CD14-positive monocyte (primary cell): Measurements from ENCODE around the gene AGPAT2. TPM values are rescaled to one million over a fixed set of nuclear protein-coding genes. Genes with fewer than 3 reads are reported as not detected.

Experiments used
- DNase-seq, 3 donors: peaks; one replicate each; pipeline ENCODE4 v3.0.0-alpha.2; 2011 to 2022
- H2AFZ ChIP-seq: 2 replicates; pipeline ENCODE4 v1.6.0; 2012; ENCODE audit warnings: mild to moderate bottlenecking, low read depth, low read length, inconsistent platforms; ENCODE audit not compliant: insufficient read depth, poor library complexity, severe bottlenecking
- H3K27ac ChIP-seq, 2 donors: 1 replicate in 1 of 2; 2 replicates in 1 of 2; pipeline ENCODE4 v1.5.1; 2012 to 2013; ENCODE audit warnings: low read length in 2 of 2, control low read depth in 1 of 2, inconsistent platforms in 1 of 2, low read depth in 1 of 2, mild to moderate bottlenecking in 1 of 2
- H3K27me3 ChIP-seq, 2 donors: one replicate each; pipeline versions ENCODE4 v1.6.0 to v1.6.1; 2011 to 2013; ENCODE audit warnings: low read length in 2 of 2; ENCODE audit not compliant: control insufficient read depth in 2 of 2, insufficient read depth in 2 of 2
- H3K36me3 ChIP-seq, 2 donors: replicated peaks in 1 of 2; 1 replicate in 1 of 2; 2 replicates in 1 of 2; pipeline versions ENCODE4 v1.5.1 to v1.6.1; 2012 to 2013; ENCODE audit warnings: low read length in 2 of 2, control low read depth in 1 of 2, inconsistent platforms in 1 of 2, mild to moderate bottlenecking in 1 of 2; ENCODE audit not compliant: insufficient read depth in 2 of 2, control insufficient read depth in 1 of 2
- H3K4me1 ChIP-seq, 2 donors: 1 replicate in 1 of 2; 2 replicates in 1 of 2; pipeline versions ENCODE4 v1.5.1 to v1.6.1; 2012 to 2013; ENCODE audit warnings: low read length in 2 of 2, control low read depth in 1 of 2, inconsistent platforms in 1 of 2, mild to moderate bottlenecking in 1 of 2, moderate library complexity in 1 of 2; ENCODE audit not compliant: insufficient read depth in 2 of 2, control insufficient read depth in 1 of 2
- H3K4me2 ChIP-seq: replicated peaks from 2 replicates; pipeline ENCODE3; 2012; ENCODE audit warnings: low read length, moderate library complexity, mild to moderate bottlenecking; ENCODE audit not compliant: poor library complexity, severe bottlenecking; ENCODE audit errors: extremely low read depth
- H3K4me3 ChIP-seq, 3 experiments: fragments of 200-600 bp in 1 of 3; sonication (generic) in 1 of 3; replicated peaks in 1 of 3; 1 replicate in 2 of 3; 2 replicates in 1 of 3; pipeline ENCODE4 v1.5.1; 2011 to 2013; ENCODE audit warnings: low read length in 3 of 3, mild to moderate bottlenecking in 3 of 3, control low read depth in 2 of 3, low read depth in 2 of 3, inconsistent platforms in 1 of 3, moderate library complexity in 1 of 3
- H3K79me2 ChIP-seq: 2 replicates; pipeline ENCODE4 v1.6.0; 2012; ENCODE audit warnings: mild to moderate bottlenecking, control low read depth, inconsistent platforms, low read length, moderate library complexity; ENCODE audit not compliant: insufficient read depth
- H3K9ac ChIP-seq: 2 replicates; pipeline ENCODE4 v1.6.0; 2017; ENCODE audit warnings: low read length, mild to moderate bottlenecking; ENCODE audit not compliant: insufficient read depth, poor library complexity, severe bottlenecking
- H3K9me3 ChIP-seq, 2 donors: replicated peaks in 1 of 2; 1 replicate in 1 of 2; 2 replicates in 1 of 2; pipeline versions ENCODE4 v1.5.1 to v1.6.1; 2012 to 2013; ENCODE audit warnings: low read length in 2 of 2, control low read depth in 1 of 2; ENCODE audit not compliant: control insufficient read depth in 1 of 2, insufficient read depth in 1 of 2
- H4K20me1 ChIP-seq: 2 replicates; pipeline ENCODE4 v1.6.0; 2012; ENCODE audit warnings: mild to moderate bottlenecking, low read length, control low read depth, moderate library complexity; ENCODE audit not compliant: insufficient read depth
- H3K27ac Mint-ChIP-seq, 7 donors: one replicate each; pipeline ENCODE4 v1.8.0; 2020; ENCODE audit warnings: mild to moderate bottlenecking in 7 of 7, mixed read lengths in 7 of 7, moderate library complexity in 6 of 7, inconsistent platforms in 2 of 7
- H3K27me3 Mint-ChIP-seq, 3 donors: one replicate each; pipeline ENCODE4 v1.8.0; 2021 to 2022; ENCODE audit warnings: low read depth in 3 of 3, mild to moderate bottlenecking in 3 of 3, mixed read lengths in 3 of 3, moderate library complexity in 3 of 3, inconsistent platforms in 1 of 3
- H3K36me3 Mint-ChIP-seq, 2 donors: one replicate each; pipeline ENCODE4 v1.8.0; 2020; ENCODE audit warnings: mixed read lengths in 2 of 2, inconsistent platforms in 1 of 2, mild to moderate bottlenecking in 1 of 2
- H3K4me1 Mint-ChIP-seq: one replicate; pipeline ENCODE4 v1.8.0; 2020; ENCODE audit warnings: mild to moderate bottlenecking, mixed read lengths
- H3K4me3 Mint-ChIP-seq, 2 donors: one replicate each; pipeline ENCODE4 v1.8.0; 2020; ENCODE audit warnings: mild to moderate bottlenecking in 2 of 2, mixed read lengths in 2 of 2, moderate library complexity in 1 of 2
- H3K9me3 Mint-ChIP-seq, 7 donors: one replicate each; pipeline ENCODE4 v1.8.0; 2020 to 2022; ENCODE audit warnings: mixed read lengths in 7 of 7, mild to moderate bottlenecking in 6 of 7, moderate library complexity in 6 of 7, inconsistent platforms in 2 of 7
- WGBS: methylation state at CpG from one replicate; pipeline ENCODE4 v1.1.5; 2013; ENCODE audit warnings: missing lambda C conversion rate; ENCODE audit not compliant: insufficient coverage; 5-methylcytosine and 5-hydroxymethylcytosine counted together
- intact Hi-C, 2 donors: fragments of 100-400 bp; cut with micrococcal nuclease; formaldehyde crosslinking; loops; one replicate each; pipeline versions ENCODE4 v1.15.0 to v1.15.1; 2023
- polyA plus RNA-seq, 3 donors: library from polyadenylated mRNA; depleted of rRNA in 1 of 3; unstranded in 2 of 3; stranded (reverse) in 1 of 3; fragments of 300-500 nt in 2 of 3; fragments of >200 nt in 1 of 3; fragmentation: Illumina TruSeq in 2 of 3; gene quantifications; 1 replicate in 2 of 3; 2 replicates in 1 of 3; pipeline ENCODE4 v1.2.3, GENCODE V29; 2012 to 2021
- TF ChIP-seq, protein P1 (sequence below): fragments of 200-600 bp; IDR thresholded peaks from one replicate; pipeline ENCODE4 v1.8.0; 2022; ENCODE audit warnings: antibody characterized with exemption, mild to moderate bottlenecking

Gene AGPAT2
- polyA plus RNA-seq, 3 donors, result 80.1 to 139 (median 116) TPM

DNA sequence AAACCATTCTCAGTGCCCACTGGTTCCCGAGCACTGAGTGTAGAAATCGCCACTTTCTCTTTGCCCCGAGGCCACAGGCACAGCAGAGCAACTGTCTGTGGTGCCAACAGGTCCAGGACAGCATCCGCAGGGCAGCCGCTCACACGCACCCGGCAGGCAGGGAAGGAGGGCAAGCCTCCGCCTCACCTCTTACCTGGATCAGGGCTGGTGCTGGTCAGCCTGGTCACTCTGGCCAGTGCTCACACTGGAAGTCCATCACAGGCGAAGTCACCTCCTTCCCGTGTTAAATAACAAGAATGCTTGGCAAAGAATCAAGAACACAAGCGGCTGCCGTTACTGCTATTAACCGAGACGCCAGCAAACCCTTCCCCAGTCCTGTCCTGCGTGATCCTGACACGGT lies 38.9 kb upstream of the AGPAT2 start:
- peaks cover 35% of the 10 kb centered on the region for H3K4me1 Mint-ChIP-seq
- Histone ChIP-seq H3K4me3 (peak overlapping the region in 1 of 3 experiments; percentile 89), H3K27ac (peak overlapping the region in 1 of 2 donors; percentile 87), H3K9ac (peak overlapping the region; percentile 5), H4K20me1 (peaks cover 68% of the 10 kb centered on the region), H3K9me3 (no peaks in the 10 kb centered on the region), H3K79me2 (peaks cover 58% of the 10 kb centered on the region), H2AFZ (no peak overlapping the region), H3K4me1 (peaks cover 26 to 38% of the 10 kb centered on the region in 2 donors), H3K27me3 (peaks cover 0 to 9% of the 10 kb centered on the region in 2 donors), H3K36me3 (peaks cover 43 to 48% of the 10 kb centered on the region in 2 donors), H3K4me2 (peak overlapping the region; percentile 85)
- intact Hi-C loops, result loop anchor here (5.0 to 10.0 kb wide), 2 partner anchors 39 to 241 kb away; partner anchors contain the start of genes AGPAT2 (in 2 of the 2) and SEC16A (in 1 of the 2)
- WGBS, result 84% methylated on average over 16 of the region's 16 CpGs
- peaks cover 30 to 44% of the 10 kb centered on the region in 2 donors for H3K36me3 Mint-ChIP-seq
- TF ChIP-seq, protein P1, sequence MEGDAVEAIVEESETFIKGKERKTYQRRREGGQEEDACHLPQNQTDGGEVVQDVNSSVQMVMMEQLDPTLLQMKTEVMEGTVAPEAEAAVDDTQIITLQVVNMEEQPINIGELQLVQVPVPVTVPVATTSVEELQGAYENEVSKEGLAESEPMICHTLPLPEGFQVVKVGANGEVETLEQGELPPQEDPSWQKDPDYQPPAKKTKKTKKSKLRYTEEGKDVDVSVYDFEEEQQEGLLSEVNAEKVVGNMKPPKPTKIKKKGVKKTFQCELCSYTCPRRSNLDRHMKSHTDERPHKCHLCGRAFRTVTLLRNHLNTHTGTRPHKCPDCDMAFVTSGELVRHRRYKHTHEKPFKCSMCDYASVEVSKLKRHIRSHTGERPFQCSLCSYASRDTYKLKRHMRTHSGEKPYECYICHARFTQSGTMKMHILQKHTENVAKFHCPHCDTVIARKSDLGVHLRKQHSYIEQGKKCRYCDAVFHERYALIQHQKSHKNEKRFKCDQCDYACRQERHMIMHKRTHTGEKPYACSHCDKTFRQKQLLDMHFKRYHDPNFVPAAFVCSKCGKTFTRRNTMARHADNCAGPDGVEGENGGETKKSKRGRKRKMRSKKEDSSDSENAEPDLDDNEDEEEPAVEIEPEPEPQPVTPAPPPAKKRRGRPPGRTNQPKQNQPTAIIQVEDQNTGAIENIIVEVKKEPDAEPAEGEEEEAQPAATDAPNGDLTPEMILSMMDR, result no peak
- H3K4me3 Mint-ChIP-seq, result peak overlapping the region; percentile 96 to 97
- H3K27me3 Mint-ChIP-seq, result peaks cover 6 to 12% (median 8%) of the 10 kb centered on the region in 3 donors
- peak overlapping the region in 6 of 7 donors; percentile 13 to 96 (median 83) for H3K27ac Mint-ChIP-seq
- no peak for DNase-seq
- H3K9me3 Mint-ChIP-seq, result no peaks in the 10 kb centered on the region

DNA sequence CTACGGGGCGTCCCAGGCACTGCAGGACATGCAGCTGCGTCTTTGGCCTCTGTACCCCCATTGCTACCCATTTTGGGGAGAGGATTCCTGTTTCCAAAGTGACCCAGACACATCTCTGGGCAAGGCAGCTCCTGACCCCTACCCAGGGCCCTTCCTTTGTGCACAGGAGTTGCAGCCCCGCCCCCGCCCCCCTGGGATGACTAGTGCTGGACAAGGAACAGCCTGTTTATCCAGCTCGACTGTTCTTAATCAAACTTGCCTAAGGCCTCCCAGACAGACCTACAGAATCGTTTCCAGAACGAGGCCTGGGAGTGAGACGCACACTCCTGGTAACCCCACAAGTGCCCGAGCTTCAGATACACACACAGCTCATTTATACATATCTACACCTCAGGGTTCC lies 38.4 kb upstream of the AGPAT2 start:
- peaks cover 37% of the 10 kb centered on the region for H3K4me1 Mint-ChIP-seq
- peaks cover 31 to 46% of the 10 kb centered on the region in 2 donors for H3K36me3 Mint-ChIP-seq
- H3K4me3 Mint-ChIP-seq, result no peak overlapping the region
- TF ChIP-seq, protein P1, result no peak
- no peaks in the 10 kb centered on the region for H3K9me3 ChIP-seq
- 76% methylated on average over 7 of the region's 10 CpGs for WGBS
- no peaks in the 10 kb centered on the region for H3K9me3 Mint-ChIP-seq
- H3K27ac Mint-ChIP-seq, result no peak overlapping the region
- H3K9ac ChIP-seq, result no peak overlapping the region
- peaks cover 6 to 12% (median 8%) of the 10 kb centered on the region in 3 donors for H3K27me3 Mint-ChIP-seq
- peaks cover 45 to 48% of the 10 kb centered on the region in 2 donors for H3K36me3 ChIP-seq
- intact Hi-C loops, result loop anchor here (5.0 to 10.0 kb wide), 2 partner anchors 38 to 241 kb away; partner anchors contain the start of genes AGPAT2 (in 2 of the 2) and SEC16A (in 1 of the 2)
- peaks cover 26 to 38% of the 10 kb centered on the region in 2 donors for H3K4me1 ChIP-seq
- no peak overlapping the region for H2AFZ ChIP-seq
- no peak overlapping the region for H3K4me3 ChIP-seq
- H3K27me3 ChIP-seq, result peaks cover 0 to 9% of the 10 kb centered on the region in 2 donors
- no peak overlapping the region for H3K27ac ChIP-seq
- peaks cover 58% of the 10 kb centered on the region for H3K79me2 ChIP-seq
- H3K4me2 ChIP-seq, result peak overlapping the region; percentile 85
- no peak for DNase-seq
- H4K20me1 ChIP-seq, result peaks cover 73% of the 10 kb centered on the region
